Measurements from ENCODE around the gene STXBP1.

STXBP1 gene

GRCh38 chr9:127680226-127680625 lies 68.1 kb downstream of the STXBP1 start (continued):
- TF ChIP-seq ZNF223 (tag by site-specific recombination; IDR thresholded peaks at IDR 0.05) (no peak), ZBTB1 (tag by site-specific recombination; IDR thresholded peaks at IDR 0.05) (no peak), ZBTB7A (tag by site-specific recombination; IDR thresholded peaks at IDR 0.05; ENCODE audit: low read depth) (no peak)

GRCh38 chr9:127680846-127681245 lies 68.8 kb downstream of the STXBP1 start:
- TF ChIP-seq, protein P1, sequence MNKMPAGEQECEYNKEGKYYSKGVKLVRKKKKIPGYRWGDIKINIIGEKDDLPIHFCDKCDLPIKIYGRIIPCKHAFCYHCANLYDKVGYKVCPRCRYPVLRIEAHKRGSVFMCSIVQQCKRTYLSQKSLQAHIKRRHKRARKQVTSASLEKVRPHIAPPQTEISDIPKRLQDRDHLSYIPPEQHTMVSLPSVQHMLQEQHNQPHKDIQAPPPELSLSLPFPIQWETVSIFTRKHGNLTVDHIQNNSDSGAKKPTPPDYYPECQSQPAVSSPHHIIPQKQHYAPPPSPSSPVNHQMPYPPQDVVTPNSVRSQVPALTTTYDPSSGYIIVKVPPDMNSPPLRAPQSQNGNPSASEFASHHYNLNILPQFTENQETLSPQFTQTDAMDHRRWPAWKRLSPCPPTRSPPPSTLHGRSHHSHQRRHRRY (tag by site-specific recombination; IDR thresholded peaks at IDR 0.05), result no peak
- no peak for TF ChIP-seq ZNF169 (tag by site-specific recombination; IDR thresholded peaks at IDR 0.05)
- no peak for TF ChIP-seq REPIN1 (tag by site-specific recombination; IDR thresholded peaks at IDR 0.05; ENCODE audit: low read depth)
- no peak for TF ChIP-seq ZNF184 (tag by site-specific recombination; IDR thresholded peaks at IDR 0.05)
- TF ChIP-seq ZNF23 (tag by site-specific recombination; IDR thresholded peaks at IDR 0.05; ENCODE audit: borderline replicate concordance), result no peak
- TF ChIP-seq BCL11B (tag by site-specific recombination; IDR thresholded peaks at IDR 0.05; ENCODE audit: low read depth), result no peak
- TF ChIP-seq TSHZ1 (tag by site-specific recombination; IDR thresholded peaks at IDR 0.05; ENCODE audit: borderline replicate concordance), result no peak
- TF ChIP-seq ZNF473 (tag by site-specific recombination; IDR thresholded peaks at IDR 0.05), result no peak
- TF ChIP-seq ZNF747 (tag by site-specific recombination; IDR thresholded peaks at IDR 0.05), result no peak
- TF ChIP-seq ZNF26 (tag by site-specific recombination; IDR thresholded peaks at IDR 0.05), result no peak
- TF ChIP-seq ZNF16 (tag by site-specific recombination; IDR thresholded peaks at IDR 0.05; ENCODE audit: low read depth), result no peak
- TF ChIP-seq ZNF560 (tag by site-specific recombination; IDR thresholded peaks at IDR 0.05; ENCODE audit: borderline replicate concordance), result no peak
- TF ChIP-seq ZNF654 (tag by site-specific recombination; IDR thresholded peaks at IDR 0.05; ENCODE audit: low read depth), result no peak
- no peak for TF ChIP-seq ZNF658 (tag by site-specific recombination; IDR thresholded peaks at IDR 0.05)
- no peak for TF ChIP-seq KLF1 (tag by site-specific recombination; IDR thresholded peaks at IDR 0.05)
- TF ChIP-seq ZNF544 (tag by site-specific recombination; IDR thresholded peaks at IDR 0.05), result no peak
- TF ChIP-seq ZNF626 (tag by site-specific recombination; IDR thresholded peaks at IDR 0.05), result no peak
- TF ChIP-seq, protein P2, sequence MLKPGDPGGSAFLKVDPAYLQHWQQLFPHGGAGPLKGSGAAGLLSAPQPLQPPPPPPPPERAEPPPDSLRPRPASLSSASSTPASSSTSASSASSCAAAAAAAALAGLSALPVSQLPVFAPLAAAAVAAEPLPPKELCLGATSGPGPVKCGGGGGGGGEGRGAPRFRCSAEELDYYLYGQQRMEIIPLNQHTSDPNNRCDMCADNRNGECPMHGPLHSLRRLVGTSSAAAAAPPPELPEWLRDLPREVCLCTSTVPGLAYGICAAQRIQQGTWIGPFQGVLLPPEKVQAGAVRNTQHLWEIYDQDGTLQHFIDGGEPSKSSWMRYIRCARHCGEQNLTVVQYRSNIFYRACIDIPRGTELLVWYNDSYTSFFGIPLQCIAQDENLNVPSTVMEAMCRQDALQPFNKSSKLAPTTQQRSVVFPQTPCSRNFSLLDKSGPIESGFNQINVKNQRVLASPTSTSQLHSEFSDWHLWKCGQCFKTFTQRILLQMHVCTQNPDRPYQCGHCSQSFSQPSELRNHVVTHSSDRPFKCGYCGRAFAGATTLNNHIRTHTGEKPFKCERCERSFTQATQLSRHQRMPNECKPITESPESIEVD (tag by site-specific recombination; IDR thresholded peaks at IDR 0.05), result no peak
- TF ChIP-seq BCL6B (tag by site-specific recombination; IDR thresholded peaks at IDR 0.05), result no peak
- TF ChIP-seq ZFP41 (tag by site-specific recombination; IDR thresholded peaks at IDR 0.05; ENCODE audit: borderline replicate concordance), result no peak
- no peaks in the 10 kb centered on the region for H3K9me3 ChIP-seq (ENCODE audit: control insufficient read depth, insufficient read depth, low read depth, low read length)
- no peak overlapping the region for H3K4me3 ChIP-seq (ENCODE audit: low read depth, low read length)
- no peak overlapping the region for H3K27ac ChIP-seq (ENCODE audit: extremely low read depth, low read depth, low read length)
- ChIA-PET CTCF (no interaction called here), POLR2A (no interaction called here)
- H3K4me1 ChIP-seq (ENCODE audit: control insufficient read depth, insufficient read depth, low read length), result no peaks in the 10 kb centered on the region
- H3K36me3 ChIP-seq (ENCODE audit: control insufficient read depth in 2 of 2, insufficient read depth in 1 of 2, low read length in 2 of 2), result peaks cover 0 to 63% of the 10 kb centered on the region in 2 experiments; a peak in 2 of 3 replicates

Measured in HEK293 (cell line).